ENCODE measurements around the gene EIF2D. TPM values are rescaled to one million over a fixed set of nuclear protein-coding genes. Genes with fewer than 3 reads are reported as not detected.

The EIF2D gene
- total RNA-seq: 46.5 and 54.8 TPM in 2 replicates

GRCh38 chr1:206612129-206612876 is at the start of gene EIF2D:
EIF2D (minus strand) TSS chr1:206612465; CDS start chr1:206612342, 123 bp downstream.

GRCh38 chr1:206635080-206635977 is 23.1 kb upstream of the EIF2D start, which contains the start of gene DYRK3:
DYRK3 (plus strand) TSS chr1:206635536; CDS start chr1:206635704, 168 bp downstream.

Other genes starting within 250 kb of the EIF2D start
- gene IKBKE, start 142.0 kb downstream of the EIF2D start, total RNA-seq: 14.1 and 16.6 TPM in 2 replicates
- gene RASSF5, start 104.9 kb downstream of the EIF2D start, total RNA-seq: 0.97 and 1.3 TPM in 2 replicates
- gene DYRK3, start 23.1 kb upstream of the EIF2D start, total RNA-seq: 29.2 and 30.5 TPM in 2 replicates
- gene MAPKAPK2, start 72.4 kb upstream of the EIF2D start, total RNA-seq: 55.3 and 61.0 TPM in 2 replicates
- gene IL19, start 158.3 kb upstream of the EIF2D start, total RNA-seq: not detected in 2 replicates
- not detected in 2 replicates for gene IL10, start 160.0 kb upstream of the EIF2D start, total RNA-seq

All from hair follicle dermal papilla cell (primary cell).